Measurements from ENCODE around the gene CDO1.
"Not testable (repeated sequence)": the region's sequence is repeated elsewhere in the genome, so short reads cannot be mapped to it uniquely, and the experiment has no call there.

The CDO1 gene

DNA sequence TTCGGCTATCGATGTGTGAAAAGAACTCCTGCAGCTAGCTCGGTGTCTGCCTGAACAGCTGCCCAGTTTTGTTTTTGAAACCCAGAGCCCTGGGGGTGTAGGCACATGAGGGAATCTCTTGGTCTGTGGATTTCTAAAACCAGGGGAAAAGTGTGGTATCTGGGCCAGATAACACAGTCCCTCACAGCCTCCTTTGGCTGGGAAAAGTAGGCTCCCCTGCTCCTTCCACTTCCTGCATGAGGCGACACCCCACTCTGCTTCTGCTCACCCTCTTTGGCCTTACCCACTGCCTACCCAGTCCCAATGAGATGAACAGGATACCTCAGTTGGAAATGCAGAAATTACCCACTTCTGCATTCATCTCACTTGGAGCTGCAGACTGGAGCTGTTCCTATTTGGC is 9.5 kb upstream of the CDO1 start:
- no peak for DNase-seq

DNA sequence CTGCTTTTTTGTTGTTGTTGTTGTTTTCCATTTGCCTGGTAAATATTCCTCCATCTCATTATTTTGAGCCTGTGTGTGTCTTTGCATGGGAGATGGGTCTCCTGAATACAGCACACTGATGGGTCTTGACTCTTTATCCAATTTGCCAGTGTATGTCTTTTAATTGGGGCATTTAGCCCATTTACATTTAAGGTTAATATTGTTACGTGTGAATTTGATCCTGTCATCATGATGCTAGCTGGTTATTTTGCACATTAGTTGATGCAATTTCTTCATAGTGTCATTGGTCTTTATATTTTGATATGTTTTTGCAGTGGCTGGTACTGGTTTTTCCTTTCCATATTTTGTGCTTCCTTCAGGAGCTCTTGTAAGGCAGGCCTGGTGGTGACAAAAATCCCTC is 8.5 kb upstream of the CDO1 start:
- not testable (repeated sequence) for DNase-seq

DNA sequence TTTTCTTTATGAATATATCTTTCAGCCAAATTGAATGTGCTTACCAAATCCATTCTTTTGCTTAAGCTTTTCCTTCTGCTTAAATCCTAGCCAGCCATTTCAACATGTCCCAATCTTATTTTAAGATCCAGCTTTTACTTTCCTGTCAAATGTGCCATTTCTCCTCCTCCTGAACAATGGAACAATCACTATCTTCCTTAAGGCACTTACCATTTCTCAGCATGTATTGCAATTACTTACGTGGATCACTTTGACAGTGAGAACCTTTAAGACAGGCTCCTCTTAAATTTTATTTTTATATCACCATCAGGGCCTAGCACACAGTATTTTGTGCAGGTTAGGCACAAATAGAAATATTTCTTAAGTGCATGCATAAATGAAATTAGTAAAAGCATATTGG is 4.4 kb upstream of the CDO1 start:
- DNase-seq = no peak

DNA sequence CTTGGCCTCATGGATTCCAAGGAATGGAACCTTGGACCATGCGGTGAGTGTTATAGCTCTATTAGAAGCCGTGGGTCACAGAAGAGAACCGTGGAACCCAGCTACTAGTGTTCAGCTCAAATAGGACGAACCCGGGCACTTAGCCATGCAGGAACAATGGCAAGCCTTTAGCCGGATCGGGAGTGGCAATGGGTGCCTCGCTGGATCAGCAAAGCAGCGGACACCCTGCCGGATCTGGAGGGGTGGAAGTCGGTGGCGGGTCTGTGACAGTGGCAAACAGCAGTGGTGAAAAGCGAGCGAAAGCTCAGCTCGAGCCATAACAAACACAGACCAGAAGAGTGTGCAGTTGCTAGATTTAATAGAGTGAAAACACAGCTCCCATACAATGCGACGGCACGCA is 2.4 kb upstream of the CDO1 start:
- DNase-seq = no peak

DNA sequence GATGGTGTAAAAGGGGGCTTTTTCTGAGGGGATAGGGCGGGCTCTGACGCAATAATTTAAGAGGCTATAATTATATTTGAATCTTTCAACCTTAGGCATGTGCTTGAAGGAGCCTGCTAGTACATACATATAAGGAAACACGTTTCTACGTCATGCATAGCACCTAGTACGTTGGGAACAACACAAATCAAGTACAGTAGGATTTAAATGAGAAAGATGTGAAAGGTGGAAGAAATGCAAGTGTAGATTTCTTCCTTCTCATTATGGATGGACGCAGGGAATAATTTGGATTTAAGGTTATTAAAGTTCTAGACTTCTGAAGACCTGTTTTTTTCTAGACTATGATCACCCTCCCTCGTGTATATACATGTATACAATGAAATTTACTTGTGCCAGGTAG is 927 bp upstream of the CDO1 start:
- no peak for DNase-seq

DNA sequence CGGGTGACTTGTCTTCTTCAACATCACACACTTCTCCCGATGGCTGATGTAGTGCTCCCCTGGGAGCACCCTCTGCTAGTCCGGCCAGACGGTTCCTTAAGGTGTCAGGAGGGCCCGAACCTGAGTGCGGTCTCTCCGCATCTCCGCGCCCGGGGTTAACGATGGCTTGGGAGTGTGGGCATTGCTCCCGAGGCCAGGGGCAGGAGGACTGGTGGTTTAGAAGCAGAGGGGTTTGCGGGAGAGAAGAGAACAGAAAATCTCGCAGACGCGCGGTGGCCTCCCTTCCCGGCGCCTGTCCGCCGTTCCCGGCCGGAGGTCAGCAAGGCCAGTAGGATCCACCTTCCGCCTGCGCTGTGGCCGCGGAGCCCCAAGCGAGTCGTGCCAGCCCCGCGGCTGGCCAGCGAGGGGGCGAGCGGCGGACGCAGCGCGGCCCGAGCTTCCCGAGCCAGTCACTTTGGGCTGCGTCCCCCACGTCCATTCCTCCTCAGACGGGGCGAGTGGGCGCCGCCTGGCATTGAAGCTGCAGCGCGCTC is 700 bp downstream of the CDO1 start:
- no peak for DNase-seq

DNA sequence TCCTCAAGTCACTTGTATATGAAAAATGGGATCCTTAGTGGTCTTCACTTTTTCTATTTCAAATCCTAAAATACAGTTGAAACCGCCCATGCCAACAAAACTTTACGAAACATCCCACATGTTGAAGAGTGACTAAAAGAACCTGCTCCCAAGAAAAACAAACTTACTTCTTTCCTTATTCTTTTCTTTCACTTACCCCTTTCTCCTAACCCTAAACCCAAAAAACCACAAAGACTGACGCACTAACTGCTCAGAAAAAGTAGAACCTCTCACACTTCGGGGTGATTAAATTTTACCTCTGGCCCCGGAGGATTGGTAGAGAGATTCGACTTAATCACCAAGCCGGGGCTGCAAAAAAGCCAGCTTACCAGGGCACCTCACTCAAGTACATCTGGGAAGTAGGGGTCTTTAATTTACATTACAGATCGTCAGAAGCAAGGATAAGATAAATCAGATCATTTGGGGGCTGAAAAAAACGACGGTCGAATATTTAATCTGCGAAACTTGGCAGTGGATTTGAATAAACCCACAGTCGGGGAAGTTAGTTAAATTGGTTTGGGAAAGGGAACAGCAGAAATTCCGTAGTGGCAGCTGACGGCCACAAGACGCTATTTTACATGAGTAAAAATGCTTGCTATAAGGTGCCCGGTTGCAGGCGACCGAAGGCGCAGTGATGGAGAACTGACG is 1.3 kb downstream of the CDO1 start:
- DNase-seq = no peak

DNA sequence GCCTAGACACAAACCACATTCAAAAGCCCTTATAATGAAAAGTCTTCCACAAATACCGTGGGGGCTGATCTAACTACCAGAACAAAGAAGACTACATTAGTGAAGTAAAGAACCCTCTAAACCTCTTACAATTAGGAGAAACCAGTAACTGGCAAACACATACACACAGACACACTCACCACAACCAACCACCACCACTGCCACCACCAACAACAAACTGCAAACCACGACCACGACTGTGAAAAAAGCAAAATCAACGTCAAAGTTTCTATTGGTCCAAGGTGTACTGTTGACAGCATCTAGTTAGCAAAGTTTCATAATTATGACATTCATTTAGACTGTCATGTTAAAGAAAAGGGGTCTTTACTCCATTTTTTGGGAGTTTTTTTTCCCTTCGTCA is 2.7 kb downstream of the CDO1 start:
- no peak for DNase-seq

DNA sequence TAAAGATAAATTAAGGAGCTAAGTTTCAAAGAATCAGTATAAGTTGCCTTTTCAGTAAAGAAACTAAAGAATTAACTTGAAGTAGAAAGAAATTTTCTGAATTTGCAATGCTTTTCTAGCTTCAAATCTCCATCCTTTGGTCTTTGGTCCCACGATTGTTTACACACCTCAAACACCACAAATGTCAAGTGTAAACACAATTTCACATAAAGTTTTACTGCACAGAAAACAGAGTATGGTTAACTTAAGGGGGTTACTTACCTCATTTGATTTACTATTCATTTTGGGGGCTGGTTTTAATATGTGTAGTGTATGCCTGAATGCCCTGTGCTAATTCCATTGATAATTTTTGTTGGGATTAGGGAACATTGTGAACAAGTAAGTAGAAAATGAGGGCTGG is 4.1 kb downstream of the CDO1 start:
- no peak for DNase-seq

DNA sequence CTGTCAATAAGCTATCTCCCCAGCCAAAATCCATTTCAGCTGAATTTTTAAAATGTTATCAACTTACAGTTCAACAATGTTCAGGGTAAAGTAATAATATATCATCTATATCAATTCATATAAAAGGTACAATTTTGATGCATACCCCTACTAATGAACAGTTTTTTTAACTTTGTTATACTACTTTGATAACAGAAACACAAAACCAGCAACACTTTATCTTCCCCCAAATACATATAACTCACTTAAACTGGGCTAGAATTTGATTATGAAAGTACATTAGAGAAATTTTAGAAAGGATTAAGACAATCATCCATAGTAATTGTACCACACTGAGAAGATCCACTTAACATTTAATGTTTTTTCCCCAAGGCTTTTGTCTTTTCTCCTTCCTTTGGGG is 5.1 kb downstream of the CDO1 start:
- no peak for DNase-seq

DNA sequence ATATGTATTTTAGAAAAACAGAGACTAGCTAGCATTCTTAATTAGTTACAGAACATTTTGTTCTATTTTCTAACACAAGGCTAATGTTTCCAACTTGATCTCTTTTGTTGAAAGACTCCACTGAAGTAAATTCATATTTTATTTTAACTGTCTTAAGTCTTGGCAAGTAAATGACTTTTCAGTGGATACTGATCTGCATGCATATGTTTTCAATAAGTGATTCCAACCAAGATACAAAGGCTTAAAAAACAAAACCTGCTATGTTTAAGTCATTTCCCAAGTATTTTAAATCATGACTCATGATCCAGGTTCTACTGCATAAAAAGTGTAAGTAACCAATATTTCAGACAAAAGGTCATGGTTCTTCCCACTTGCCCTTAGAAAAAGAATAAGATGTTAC is 5.7 kb downstream of the CDO1 start:
- no peak for DNase-seq

DNA sequence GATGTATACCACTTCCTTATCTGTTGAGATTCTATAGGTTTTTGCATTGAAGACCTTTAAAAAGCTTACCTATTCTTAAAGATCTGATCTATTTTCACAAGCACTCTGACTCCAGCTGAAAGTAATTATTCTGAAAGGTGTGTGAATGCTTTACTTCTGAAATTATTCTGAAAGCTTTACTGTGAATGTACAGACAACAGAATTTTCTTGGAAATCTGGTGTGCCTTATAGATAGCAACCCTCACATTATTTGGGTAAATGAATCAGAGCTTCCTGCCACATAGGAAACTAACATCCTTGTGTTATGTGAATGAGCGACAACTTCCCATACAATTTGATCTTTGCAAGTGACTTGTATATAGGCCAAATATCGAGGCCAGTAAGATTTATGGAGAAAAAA is 6.5 kb downstream of the CDO1 start:
- no peak for DNase-seq

DNA sequence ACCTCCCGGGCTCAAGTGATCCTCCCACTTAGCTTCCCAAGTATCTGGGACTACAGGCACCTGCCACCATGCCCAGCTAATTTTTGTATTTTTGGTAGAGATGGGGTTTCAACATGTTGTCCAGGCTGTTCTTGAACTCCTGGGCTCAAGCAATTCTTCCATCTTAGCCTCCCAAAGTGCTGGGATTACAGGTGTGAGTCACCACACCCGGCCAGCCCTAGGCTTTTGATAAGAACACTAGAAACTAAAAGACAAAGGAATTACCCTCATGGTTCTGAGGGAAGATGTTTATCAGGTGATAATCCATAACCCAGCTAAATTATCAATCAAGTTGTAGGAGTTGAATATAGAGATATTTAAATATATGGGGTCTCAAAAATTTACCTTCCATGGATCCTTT is 8.4 kb downstream of the CDO1 start:
- DNase-seq = not testable (repeated sequence)

DNA sequence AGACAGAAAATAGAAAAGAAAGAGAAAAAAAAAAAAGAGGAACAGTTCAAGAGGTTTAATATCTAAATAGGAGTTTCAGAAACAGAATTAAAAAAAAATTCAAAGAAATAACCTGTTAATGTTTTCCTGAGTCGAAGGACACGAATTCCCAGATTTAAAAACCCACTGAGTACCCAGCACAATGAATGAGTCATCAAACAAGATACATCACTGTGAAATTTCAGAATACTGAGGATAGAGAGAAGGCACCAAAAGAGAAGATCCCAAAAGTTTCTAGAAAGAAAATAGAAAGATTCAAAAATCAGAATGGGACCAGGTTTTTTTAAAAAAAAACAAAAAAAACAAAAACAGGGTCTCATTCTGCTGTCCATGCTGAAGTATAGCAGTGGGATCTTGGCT is 8.8 kb downstream of the CDO1 start:
- no peak for DNase-seq

DNA sequence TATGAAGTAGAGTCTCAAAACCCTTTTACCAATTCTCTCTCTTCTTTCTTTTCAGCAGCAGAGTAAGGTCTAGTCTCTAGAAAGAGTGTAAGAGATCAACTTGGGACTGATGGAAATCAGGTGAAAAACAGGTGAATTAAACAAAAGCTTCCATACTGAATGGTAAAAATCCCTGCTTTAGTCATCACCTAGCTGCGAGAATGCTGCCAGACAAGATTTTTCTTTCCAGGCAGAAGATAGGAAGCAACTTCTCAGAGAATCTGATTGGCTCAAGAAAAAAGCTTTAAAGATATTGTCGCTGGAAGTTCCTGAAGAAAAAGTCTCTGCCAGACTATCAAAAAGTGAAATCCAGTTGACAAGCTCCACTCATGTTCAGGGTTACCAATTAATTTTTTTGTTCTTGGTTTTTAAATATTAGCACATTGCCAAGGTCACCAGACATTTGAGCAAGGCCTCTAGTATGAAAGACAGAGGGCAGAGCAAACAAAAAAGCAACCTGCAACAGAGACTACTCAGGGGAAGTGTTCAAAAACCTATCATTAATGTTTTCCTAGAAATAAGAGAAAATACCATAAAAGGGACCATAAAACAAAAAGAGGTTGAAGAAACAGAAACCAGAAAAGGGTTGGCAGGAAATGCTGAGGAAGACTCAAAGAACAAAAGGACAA is 9.3 kb downstream of the CDO1 start:
- DNase-seq = no peak

DNA sequence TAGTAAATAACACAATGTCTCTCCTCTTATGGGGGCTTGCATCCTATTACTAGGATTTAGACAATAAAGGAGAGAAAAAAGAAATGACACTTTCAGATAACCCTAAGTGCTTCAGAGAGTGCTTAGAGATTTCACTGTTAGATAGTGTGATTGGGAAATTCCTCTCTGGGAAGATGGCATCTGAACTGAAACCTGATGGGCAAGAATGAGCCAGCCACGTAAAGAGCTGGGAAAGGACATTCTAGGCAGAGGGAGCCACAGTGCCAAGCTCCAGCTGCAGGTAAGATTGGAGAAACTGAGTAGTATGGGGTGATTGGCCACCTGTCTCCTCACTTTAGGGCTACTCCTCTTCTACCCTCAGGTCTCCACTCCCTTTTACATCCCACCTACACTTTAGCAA is 14.5 kb downstream of the CDO1 start:
- DNase-seq = no peak

DNA sequence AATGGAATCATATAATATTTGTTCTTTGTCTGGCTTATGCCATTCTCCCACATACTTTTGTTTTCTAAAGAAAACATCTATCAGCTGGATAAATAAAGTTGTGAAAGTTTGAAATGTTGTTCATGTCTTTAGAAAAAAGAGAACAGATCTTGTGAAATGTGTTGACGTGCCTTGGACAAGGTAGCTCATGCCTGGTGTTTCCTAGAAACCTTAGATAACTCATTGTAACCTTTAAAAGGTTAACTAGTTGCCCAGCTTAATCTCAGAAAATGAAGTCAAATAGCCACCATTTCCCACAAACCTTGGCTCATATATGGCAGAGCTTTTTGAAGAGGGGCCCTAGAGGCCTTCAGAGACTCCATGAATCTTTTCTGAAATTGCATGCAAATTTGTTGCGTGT is 15.3 kb downstream of the CDO1 start:
- DNase-seq = no peak

DNA sequence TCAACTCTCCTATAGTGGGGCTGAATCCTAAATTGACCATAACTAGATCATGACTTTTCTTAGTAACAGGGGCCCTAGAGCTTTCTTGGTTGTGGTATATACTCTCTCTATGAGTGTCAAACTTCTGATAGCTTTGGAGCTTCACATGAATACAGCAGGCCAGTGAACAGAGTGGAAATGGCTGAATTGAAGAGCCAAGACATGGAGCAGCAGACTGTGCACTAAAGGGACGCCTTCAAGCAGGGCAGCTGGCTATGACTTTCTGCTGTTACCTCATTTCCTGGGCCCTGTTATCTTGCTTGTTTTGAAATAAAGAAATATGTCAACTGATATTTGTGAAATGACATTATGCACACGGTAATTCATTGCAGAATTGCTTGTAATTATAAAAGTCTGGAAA is 16.4 kb downstream of the CDO1 start:
- no peak for DNase-seq

DNA sequence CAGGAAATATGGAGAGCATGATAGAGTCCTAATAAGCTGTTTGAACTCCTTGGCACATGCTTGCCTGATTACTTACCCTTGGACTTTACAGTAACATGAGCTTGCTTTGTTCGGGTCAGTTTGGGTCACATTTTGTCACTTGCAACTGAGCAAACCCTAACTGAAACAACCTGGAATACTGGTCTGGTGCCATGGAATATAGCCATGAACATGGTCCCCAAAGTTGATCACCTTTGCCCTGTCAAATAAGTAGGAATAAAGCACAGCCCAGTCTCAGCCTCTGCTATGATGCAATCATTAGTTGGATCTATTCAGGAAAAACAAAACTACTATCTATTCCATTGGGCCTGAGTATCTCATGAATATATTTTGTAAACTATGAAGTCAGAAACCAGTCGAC is 18.2 kb downstream of the CDO1 start:
- DNase-seq = no peak

DNA sequence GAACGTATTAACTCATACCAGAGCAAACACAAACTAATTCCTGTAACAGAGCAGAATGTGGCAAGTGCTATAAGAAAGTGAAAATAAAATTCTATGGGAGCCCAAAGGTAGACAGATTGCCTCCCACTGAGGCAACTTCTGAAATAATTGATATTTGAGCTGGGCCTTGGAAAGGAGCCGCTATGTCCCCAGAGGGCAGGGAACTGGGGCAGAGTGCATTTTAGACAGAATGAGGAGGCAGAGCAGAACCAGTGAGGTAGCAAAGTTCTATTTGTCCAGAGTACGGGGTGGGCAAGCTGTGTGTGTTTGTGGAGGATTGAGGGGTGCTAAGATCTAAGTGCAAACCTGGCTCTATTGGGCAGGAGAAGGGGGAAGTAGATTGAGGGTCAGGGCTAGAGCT is 19.8 kb downstream of the CDO1 start:
- no peak for DNase-seq

DNA sequence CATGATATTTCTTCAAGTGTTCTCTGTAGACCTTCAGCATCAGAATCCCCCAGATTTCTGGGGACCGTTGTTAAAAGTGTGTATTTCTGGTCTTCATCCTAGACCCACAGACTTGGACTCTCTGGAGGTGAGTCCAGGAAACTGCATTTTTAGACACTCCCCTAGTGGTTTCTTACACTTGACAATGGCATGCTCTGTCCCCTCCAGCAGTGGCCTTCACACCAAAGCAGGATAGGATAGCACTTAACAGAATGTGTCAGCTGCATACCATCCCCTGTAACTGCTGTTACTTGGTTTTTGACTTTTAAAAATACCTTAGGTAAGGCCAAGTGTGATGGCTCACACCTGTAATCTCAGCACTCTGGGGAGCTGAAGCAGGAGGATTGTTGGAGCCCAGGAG is 20.8 kb downstream of the CDO1 start:
- no peak for DNase-seq

DNA sequence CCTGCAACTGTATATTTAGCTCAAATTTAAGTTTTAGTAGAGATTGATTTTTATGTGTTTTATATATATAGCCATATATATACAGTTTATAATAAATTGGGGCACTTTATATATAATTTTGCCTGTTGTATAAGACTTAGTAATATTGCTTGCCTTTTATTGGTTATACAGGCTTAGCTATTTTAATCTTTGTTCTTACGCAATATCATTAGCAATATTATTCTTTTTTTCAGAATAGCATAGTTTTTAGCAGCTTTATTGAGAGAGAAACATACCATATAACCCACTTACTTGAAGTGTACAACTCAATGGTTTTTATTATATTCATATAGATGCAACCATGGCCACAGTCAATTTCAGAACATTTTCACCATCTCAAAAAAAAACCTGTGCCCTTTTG is 28.0 kb downstream of the CDO1 start:
- no peak for DNase-seq

DNA sequence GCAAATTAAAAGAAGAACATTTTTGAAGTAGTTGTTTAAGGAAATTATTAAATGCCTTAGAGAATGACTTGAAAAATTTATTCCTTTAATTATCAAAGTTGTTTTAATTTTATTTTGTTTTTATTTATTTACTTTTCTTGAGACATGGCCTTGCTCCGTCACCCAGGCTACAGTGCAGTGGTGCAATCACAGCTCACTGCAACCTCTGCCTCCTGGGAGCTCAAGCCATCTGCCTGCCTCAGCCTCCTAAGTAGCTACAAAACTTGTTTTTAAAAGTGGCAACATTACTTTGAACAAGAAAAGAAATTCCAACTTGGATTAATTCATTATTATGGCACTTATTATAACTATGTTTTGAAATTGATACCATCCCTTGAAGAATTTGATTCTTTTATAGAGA is 29.0 kb downstream of the CDO1 start:
- DNase-seq = no peak

DNA sequence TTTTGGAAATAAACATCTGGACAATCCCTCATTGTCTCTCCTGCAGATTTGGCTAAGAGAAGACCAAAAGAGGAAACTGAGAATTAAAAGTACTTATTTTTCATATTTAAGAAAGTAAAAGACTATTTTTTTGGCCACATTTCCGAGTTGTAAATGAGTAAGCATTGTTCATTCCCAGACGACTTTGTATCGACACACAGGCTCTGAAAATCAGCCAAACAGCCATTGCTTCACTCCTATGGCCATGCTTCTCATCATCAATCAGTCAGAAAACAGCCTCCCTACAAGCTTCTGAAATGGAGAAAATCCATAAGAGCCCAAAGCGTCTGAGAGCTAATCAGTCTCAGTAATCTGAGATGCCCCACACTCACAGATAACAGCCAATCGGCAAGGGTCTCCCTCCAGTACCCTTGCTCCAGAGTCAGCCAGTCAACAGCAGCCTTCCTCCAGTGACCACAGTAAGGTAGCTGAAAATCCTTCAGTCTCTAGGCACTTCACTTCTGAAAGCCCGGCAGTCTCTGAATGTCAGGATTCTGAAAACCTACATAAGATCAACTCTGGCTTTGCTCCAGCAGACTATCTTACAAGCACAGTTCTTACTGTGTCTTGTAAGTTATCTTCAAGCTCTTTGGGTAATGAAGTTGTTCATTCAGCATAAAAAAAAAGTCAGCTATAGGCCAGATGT is 30.9 kb downstream of the CDO1 start:
- DNase-seq = no peak

All from activated CD8-positive, alpha-beta memory T cell treated with anti-CD3 and anti-CD28 coated beads, Interleukin-2, amount 50 U/mL, for 4 hours (primary cell).